PC-9 (cell line): ENCODE measurements around the gene NCK2.

ENCODE experiments used
- EZH2 ChIP-seq: fragments of 200-600 bp; sonication (generic); IDR thresholded peaks from 2 replicates; pipeline ENCODE4 v1.8.0; 2017; ENCODE audit warnings: antibody characterized with exemption, low read depth
- TF ChIP-seq, protein P1 (sequence below): fragments of 200-600 bp; sonication (generic); conservative IDR thresholded peaks from 2 replicates; pipeline ENCODE4 v1.6.1; 2017; ENCODE audit warnings: mixed run types, antibody characterized with exemption, mild to moderate bottlenecking, moderate library complexity

DNA sequence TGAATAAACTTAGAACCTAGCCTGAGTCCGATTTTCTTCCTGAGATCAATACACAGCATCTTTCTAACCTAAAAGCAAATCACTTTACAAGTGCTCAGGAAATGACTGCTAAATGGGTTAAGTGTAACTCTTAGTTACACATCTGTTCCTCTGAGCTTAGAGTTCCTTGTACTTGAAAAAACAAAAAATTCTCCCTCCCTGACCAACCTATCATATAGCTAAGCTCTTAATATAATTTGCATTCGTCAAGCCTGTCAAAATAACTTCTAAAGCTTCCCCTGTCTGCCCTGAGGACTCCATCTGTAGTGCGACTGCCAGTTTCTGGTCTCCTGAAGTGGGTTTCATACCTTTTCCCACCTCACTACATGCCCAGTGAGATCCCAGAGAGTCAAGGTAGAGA lies 190.4 kb downstream of the NCK2 start:
- TF ChIP-seq, protein P1, sequence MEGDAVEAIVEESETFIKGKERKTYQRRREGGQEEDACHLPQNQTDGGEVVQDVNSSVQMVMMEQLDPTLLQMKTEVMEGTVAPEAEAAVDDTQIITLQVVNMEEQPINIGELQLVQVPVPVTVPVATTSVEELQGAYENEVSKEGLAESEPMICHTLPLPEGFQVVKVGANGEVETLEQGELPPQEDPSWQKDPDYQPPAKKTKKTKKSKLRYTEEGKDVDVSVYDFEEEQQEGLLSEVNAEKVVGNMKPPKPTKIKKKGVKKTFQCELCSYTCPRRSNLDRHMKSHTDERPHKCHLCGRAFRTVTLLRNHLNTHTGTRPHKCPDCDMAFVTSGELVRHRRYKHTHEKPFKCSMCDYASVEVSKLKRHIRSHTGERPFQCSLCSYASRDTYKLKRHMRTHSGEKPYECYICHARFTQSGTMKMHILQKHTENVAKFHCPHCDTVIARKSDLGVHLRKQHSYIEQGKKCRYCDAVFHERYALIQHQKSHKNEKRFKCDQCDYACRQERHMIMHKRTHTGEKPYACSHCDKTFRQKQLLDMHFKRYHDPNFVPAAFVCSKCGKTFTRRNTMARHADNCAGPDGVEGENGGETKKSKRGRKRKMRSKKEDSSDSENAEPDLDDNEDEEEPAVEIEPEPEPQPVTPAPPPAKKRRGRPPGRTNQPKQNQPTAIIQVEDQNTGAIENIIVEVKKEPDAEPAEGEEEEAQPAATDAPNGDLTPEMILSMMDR: no peak
- no peak for TF ChIP-seq EZH2
